MM.1S (cell line): ENCODE measurements around the gene COQ2.

ENCODE experiments used
- CTCF ChIP-seq: fragments of 300-600 bp; sonication (generic); IDR thresholded peaks from 2 replicates; pipeline ENCODE4 v1.5.1; 2016; ENCODE audit warnings: antibody characterized with exemption, low read length, mixed read lengths
- EZH2 ChIP-seq: fragments of 300-600 bp; sonication (generic); optimal IDR thresholded peaks from 2 replicates; pipeline ENCODE3; 2017; ENCODE audit warnings: low read depth, mild to moderate bottlenecking, antibody characterized with exemption, low read length, mixed read lengths
- EZH2phosphoT487 ChIP-seq: fragments of 300-600 bp; sonication (generic); IDR thresholded peaks from 2 replicates; pipeline ENCODE4 v1.6.1; 2018; ENCODE audit warnings: antibody characterized with exemption, low read length

- TF ChIP-seq CTCF, result no peak
- no peak for TF ChIP-seq EZH2
- TF ChIP-seq EZH2phosphoT487, result no peak
Measured at GRCh38 chr4:83262682-83263081, 21.9 kb downstream of the COQ2 start.
